Measurements from ENCODE around the gene B3GNT8.

GRCh38 chr19:41421314-41421713, 5.9 kb downstream of the B3GNT8 start:
- TF ChIP-seq ZNF274 (IDR thresholded peaks at IDR 0.05; ENCODE audit: low read depth, low read length) (no peak), YY1 (IDR thresholded peaks at IDR 0.05; ENCODE audit: insufficient read depth, insufficient read length) (no peak), SUZ12 (IDR thresholded peaks at IDR 0.05; ENCODE audit: extremely low read depth, insufficient read depth, insufficient read length) (no peak)

Measured in NT2/D1 (cell line).